B cell (primary cell): ENCODE data around the gene ERAS. TPM values are rescaled to one million over a fixed set of nuclear protein-coding genes. Genes with fewer than 3 reads are reported as not detected.

ENCODE experiments used
- ATAC-seq: fragments of 200-7000 bp; cut with Tn5 transposase; one replicate; pipeline ENCODE4 v1.10.0; 2021; ENCODE audit warnings: low read depth, mild to moderate bottlenecking, moderate number of reproducible peaks, moderate library complexity
- CTCF ChIA-PET: fragments of 350-600 bp; sonication (Branson Sonifier 250); formaldehyde crosslinking; loops from one replicate; lab custom pipeline; 2021; ENCODE audit warnings: antibody characterized with exemption, inconsistent platforms; lab: Charles Lee
- POLR2A ChIA-PET: fragments of 350-600 bp; sonication (Branson Sonifier 250); formaldehyde crosslinking; loops from one replicate; lab custom pipeline; 2021; ENCODE audit warnings: antibody characterized with exemption; lab: Charles Lee
- DNase-seq: peaks from one replicate; pipeline ENCODE4 v3.0.0; 2013
- H2AFZ ChIP-seq: 2 replicates; pipeline ENCODE4 v1.6.1; 2012; ENCODE audit warnings: mild to moderate bottlenecking, low read depth, low read length; ENCODE audit not compliant: insufficient read depth, poor library complexity, severe bottlenecking
- H3K27ac ChIP-seq, 2 donors: 1 replicate in 1 of 2; 2 replicates in 1 of 2; pipeline ENCODE4 v1.5.1; 2012 to 2013; ENCODE audit warnings: low read length in 2 of 2, mild to moderate bottlenecking in 2 of 2, moderate library complexity in 1 of 2
- H3K27me3 ChIP-seq, 4 experiments: fragments of 200-600 bp in 1 of 4; sonication (generic) in 1 of 4; replicated peaks in 1 of 4; 1 replicate in 2 of 4; 2 replicates in 2 of 4; pipeline versions ENCODE4 v1.6.1 to v1.7.0; 2013 to 2016; ENCODE audit warnings: low read length in 3 of 4, mild to moderate bottlenecking in 2 of 4, mixed read lengths in 1 of 4, moderate library complexity in 1 of 4; ENCODE audit not compliant: insufficient read depth in 4 of 4, control insufficient read depth in 3 of 4; ENCODE audit errors: control extremely low read depth in 1 of 4
- H3K36me3 ChIP-seq, 2 experiments: replicated peaks in 1 of 2; 1 replicate in 1 of 2; 2 replicates in 1 of 2; pipeline versions ENCODE4 v1.6.1 to v1.7.1; 2013; ENCODE audit warnings: low read length in 1 of 2; ENCODE audit not compliant: insufficient read depth in 2 of 2, control insufficient read depth in 1 of 2; ENCODE audit errors: control extremely low read depth in 1 of 2, extremely low read depth in 1 of 2
- H3K4me1 ChIP-seq, 2 donors: fragments of 200-600 bp in 1 of 2; sonication (generic) in 1 of 2; 1 replicate in 1 of 2; 2 replicates in 1 of 2; pipeline versions ENCODE4 v1.5.1 to v1.6.1; 2013 to 2017; ENCODE audit warnings: low read length in 2 of 2; ENCODE audit not compliant: control insufficient read depth in 2 of 2, insufficient read depth in 2 of 2
- H3K4me2 ChIP-seq: replicated peaks from 2 replicates; pipeline ENCODE3; 2012; ENCODE audit warnings: mild to moderate bottlenecking, low read depth, low read length; ENCODE audit not compliant: poor library complexity, severe bottlenecking
- H3K4me3 ChIP-seq, 5 experiments: fragments of 200-600 bp in 1 of 5; sonication (generic) in 1 of 5; 1 replicate in 3 of 5; 2 replicates in 2 of 5; pipeline versions ENCODE4 v1.5.1 to v1.7.0; 2011 to 2016; ENCODE audit warnings: low read length in 4 of 5, mild to moderate bottlenecking in 4 of 5, low read depth in 2 of 5, control low read depth in 1 of 5, moderate library complexity in 1 of 5; ENCODE audit not compliant: insufficient read depth in 1 of 5; ENCODE audit errors: control extremely low read depth in 1 of 5, extremely low read depth in 1 of 5
- H3K79me2 ChIP-seq: fragments of 200-600 bp; sonication (generic); one replicate; pipeline ENCODE4 v1.6.0; 2016; ENCODE audit warnings: low read length; ENCODE audit not compliant: control insufficient read depth, insufficient read depth
- H3K9ac ChIP-seq: fragments of 200-600 bp; sonication (generic); 2 replicates; pipeline ENCODE4 v1.6.1; 2017; ENCODE audit warnings: mild to moderate bottlenecking, low read length, moderate library complexity
- H3K9me3 ChIP-seq, 3 donors: one replicate each; pipeline versions ENCODE4 v1.6.1 to v1.7.1; 2013; ENCODE audit warnings: low read length in 2 of 3; ENCODE audit not compliant: control insufficient read depth in 2 of 3, insufficient read depth in 1 of 3; ENCODE audit errors: control extremely low read depth in 1 of 3
- H4K20me1 ChIP-seq: 2 replicates; pipeline ENCODE4 v1.6.0; 2012; ENCODE audit warnings: mild to moderate bottlenecking, low read length; ENCODE audit not compliant: insufficient read depth, control insufficient read depth, poor library complexity, severe bottlenecking
- H3K27ac Mint-ChIP-seq: one replicate; pipeline ENCODE4 v1.8.0; 2021; ENCODE audit warnings: mixed read lengths
- H3K27me3 Mint-ChIP-seq: one replicate; pipeline ENCODE4 v1.8.0; 2021; ENCODE audit warnings: mixed read lengths
- H3K4me1 Mint-ChIP-seq: one replicate; pipeline ENCODE4 v1.8.0; 2021; ENCODE audit warnings: mixed read lengths
- H3K4me3 Mint-ChIP-seq: one replicate; pipeline ENCODE4 v1.8.0; 2021; ENCODE audit warnings: mixed read lengths
- H3K9me3 Mint-ChIP-seq: one replicate; pipeline ENCODE4 v1.8.0; 2022; ENCODE audit warnings: mixed read lengths; ENCODE audit not compliant: insufficient read depth
- CTCF ChIP-seq: fragments of 200-600 bp; IDR thresholded peaks from one replicate; pipeline ENCODE4 v1.8.0; 2022; ENCODE audit warnings: antibody characterized with exemption, mild to moderate bottlenecking
- EZH2 ChIP-seq: IDR thresholded peaks from 2 replicates; pipeline ENCODE4 v1.6.1; 2012; ENCODE audit warnings: borderline replicate concordance, low read depth, mild to moderate bottlenecking, moderate library complexity, low read length; ENCODE audit not compliant: insufficient read depth, poor library complexity, severe bottlenecking
- WGBS: methylation state at CpG from one replicate; pipeline ENCODE4 v1.1.5; 2013; ENCODE audit warnings: missing lambda C conversion rate; ENCODE audit not compliant: insufficient coverage; 5-methylcytosine and 5-hydroxymethylcytosine counted together
- intact Hi-C: fragments of 100-400 bp; cut with micrococcal nuclease; formaldehyde crosslinking; loops from one replicate; pipeline ENCODE4 v1.10.0; 2022
- polyA plus RNA-seq: library from polyadenylated mRNA; depleted of rRNA; stranded (reverse); fragments of >200 nt; gene quantifications from 2 replicates; pipeline ENCODE4 v1.2.3, GENCODE V29; 2012
- total RNA-seq, 2 donors: library from RNA; stranded (reverse); fragments of 120-200 nt in 1 of 2; gene quantifications; 1 replicate in 1 of 2; 2 replicates in 1 of 2; pipeline versions ENCODE4 v1.2.3 to v1.2.4, GENCODE V29; 2013 to 2022

Gene ERAS
- total and polyA plus RNA-seq, 2 donors (not counting 1 experiment from before 2014, with no cell fraction given), result 0.09 TPM; not detected in 1

GRCh38 chrX:48829016-48829735 is 2.9 kb downstream of the ERAS start:
- no peak for ATAC-seq
- no peak overlapping the region for H3K9ac ChIP-seq
- H3K27ac Mint-ChIP-seq, result no peak overlapping the region

More at GRCh38 chrX:48829016-48829735, 2.9 kb downstream of the ERAS start:
- WGBS, result 86% methylated on average over 7 of the region's 24 CpGs
- H3K9me3 ChIP-seq, result peaks cover 0 to 11% (median 0%) of the 10 kb centered on the region in 3 donors
- no peak overlapping the region for H3K4me3 ChIP-seq
- H2AFZ ChIP-seq, result no peak overlapping the region
- no peak overlapping the region for H3K27ac ChIP-seq
- H3K4me1 ChIP-seq, result peaks cover 0 to 6% of the 10 kb centered on the region in 2 donors
- no peaks in the 10 kb centered on the region for H3K36me3 ChIP-seq
- TF ChIP-seq EZH2 (no peak), CTCF (no peak)
- intact Hi-C loops, result no loop called here
- H3K79me2 ChIP-seq, result no peaks in the 10 kb centered on the region
- Mint-ChIP-seq H3K27me3 (peaks cover 40% of the 10 kb centered on the region), H3K4me3 (no peak overlapping the region), H3K9me3 (no peaks in the 10 kb centered on the region), H3K4me1 (peaks cover 8% of the 10 kb centered on the region)
- DNase-seq, result no peak
- CTCF ChIA-PET, result no interaction called here
- POLR2A ChIA-PET, result interaction anchor here (0.6 kb wide), 1 partner anchor 59 kb away, joined by 7 read pairs; no protein-coding TSS in a partner anchor
- peaks cover 0 to 30% (median 7%) of the 10 kb centered on the region in 4 experiments for H3K27me3 ChIP-seq
- H3K4me2 ChIP-seq, result no peak overlapping the region
- H4K20me1 ChIP-seq, result no peaks in the 10 kb centered on the region
